ENCODE results near the gene NBEAL2. TPM values are rescaled to one million over a fixed set of nuclear protein-coding genes. Genes with fewer than 3 reads are reported as not detected.

NBEAL2 gene, protein sequence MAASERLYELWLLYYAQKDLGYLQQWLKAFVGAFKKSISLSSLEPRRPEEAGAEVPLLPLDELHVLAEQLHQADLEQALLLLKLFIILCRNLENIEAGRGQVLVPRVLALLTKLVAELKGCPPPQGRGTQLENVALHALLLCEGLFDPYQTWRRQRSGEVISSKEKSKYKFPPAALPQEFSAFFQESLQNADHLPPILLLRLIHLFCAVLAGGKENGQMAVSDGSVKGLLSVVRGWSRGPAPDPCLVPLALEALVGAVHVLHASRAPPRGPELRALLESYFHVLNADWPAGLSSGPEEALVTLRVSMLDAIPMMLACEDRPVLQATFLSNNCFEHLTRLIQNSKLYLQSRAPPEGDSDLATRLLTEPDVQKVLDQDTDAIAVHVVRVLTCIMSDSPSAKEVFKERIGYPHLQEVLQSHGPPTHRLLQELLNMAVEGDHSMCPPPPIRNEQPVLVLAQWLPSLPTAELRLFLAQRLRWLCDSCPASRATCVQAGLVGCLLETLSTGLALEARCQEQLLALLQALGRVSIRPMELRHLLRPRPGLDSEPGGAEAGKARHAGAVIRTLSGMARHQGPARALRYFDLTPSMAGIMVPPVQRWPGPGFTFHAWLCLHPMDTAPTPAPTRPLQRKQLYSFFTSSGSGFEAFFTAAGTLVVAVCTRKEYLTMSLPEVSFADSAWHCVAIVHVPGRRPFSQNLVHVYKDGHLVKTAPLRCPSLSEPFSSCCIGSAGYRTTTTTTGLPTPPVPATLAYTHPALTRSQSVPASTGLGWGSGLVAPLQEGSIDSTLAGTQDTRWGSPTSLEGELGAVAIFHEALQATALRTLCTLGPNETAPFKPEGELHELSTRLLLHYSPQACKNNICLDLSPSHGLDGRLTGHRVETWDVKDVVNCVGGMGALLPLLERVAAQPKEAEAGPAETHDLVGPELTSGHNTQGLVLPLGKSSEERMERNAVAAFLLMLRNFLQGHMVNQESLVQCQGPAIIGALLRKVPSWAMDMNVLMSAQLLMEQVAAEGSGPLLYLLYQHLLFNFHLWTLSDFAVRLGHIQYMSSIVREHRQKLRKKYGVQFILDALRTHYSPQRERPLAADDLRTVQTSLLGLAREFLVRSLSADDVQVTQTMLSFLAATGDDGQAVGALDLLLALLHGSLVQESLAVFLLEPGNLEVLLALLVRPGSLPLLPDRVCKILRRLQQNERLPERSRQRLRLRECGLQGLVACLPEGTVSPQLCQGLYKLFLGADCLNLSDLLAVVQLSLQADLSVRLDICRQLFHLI (N-terminal part only)
- total RNA-seq (2021) (64.0 to 80.0 TPM (median 64.3 TPM) in 3 replicates), Bru-seq, nascent RNA (percentile 54 among the genes with signal in this experiment)
- long read RNA-seq, experiment 1, full-length matches to known transcripts: 3 of 110 reads
- long read RNA-seq, experiment 1, partial matches to known transcripts: 56 of 110 reads
- long read RNA-seq, experiment 1, other reads (novel, unspliced or antisense): 51 of 110 reads
- long read RNA-seq, experiment 2, full-length matches to known transcripts: 1 of 45 reads
- long read RNA-seq, experiment 2, partial matches to known transcripts: 25 of 45 reads
- long read RNA-seq, experiment 2, other reads (novel, unspliced or antisense): 19 of 45 reads
- long read RNA-seq, experiment 3: 0 reads

DNA sequence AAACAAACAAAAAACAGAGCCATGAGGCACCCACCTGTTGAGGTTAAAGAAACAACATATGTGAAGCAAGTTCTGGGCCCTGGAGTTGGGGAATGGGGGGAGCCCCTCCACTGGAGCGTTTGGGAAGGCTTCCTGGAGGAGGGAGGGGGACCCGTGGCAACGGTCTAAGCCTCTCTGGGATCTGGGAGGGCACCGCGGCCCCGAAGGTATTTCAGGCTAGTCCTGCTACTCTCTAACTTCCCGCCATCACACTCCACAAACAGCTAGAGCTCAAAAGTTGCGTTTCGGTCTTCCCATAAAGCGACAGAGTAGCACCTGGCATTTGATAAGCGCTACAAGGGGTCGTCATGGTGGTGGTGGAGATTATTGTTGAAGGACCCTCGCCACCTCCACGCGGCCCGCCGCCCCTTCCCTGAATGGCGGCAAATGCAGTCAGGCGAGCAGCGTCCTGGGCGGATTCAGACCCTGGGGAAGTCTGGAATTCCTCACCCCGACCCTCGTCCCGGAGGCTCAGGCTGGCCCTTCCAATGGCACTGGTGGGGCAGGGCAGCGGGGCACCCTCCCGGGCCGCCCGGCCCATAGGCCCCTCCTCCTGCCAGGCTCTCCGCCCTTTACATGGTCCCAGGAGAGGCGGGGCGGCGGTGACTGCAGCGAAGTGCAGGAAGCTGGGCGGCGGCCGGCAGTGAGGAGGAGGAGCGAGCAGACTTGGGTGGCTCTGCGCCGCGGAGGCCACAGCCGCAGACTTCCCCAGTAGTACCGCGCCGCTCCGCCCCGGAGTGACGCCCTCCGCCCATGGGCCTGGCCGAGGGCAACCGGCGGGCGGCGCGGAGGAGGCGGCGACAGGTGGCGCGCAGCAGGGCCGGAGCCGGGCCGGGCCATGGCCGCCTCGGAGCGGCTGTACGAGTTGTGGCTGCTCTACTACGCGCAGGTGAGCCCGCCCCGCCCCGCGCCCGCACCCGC lies at the start of gene NBEAL2:
NBEAL2 (plus strand) TSS at position 682 of the 960 bp plus-strand sequence; CDS start at position 878, 196 bp downstream.
- CTCF ChIA-PET: interaction anchor here (1.0 to 4.2 kb wide), 8 partner anchors 19 to 401 kb away, joined by 3 to 35 read pairs (median 4); partner anchors contain the start of gene PTPN23
- DNase-seq (ENCODE audit: low spot score) (peak; percentile 93), ATAC-seq (peak; percentile 80)
- Mint-ChIP-seq H3K36me3 (peaks cover 9% of the 10 kb centered on the region; the same call in 1 of the 2 replicates), H3K9me3 (no peaks in the 10 kb centered on the region), H3K4me1 (peaks cover 35% of the 10 kb centered on the region), H3K27me3 (ENCODE audit: low read depth) (peaks cover 5% of the 10 kb centered on the region), H3K27ac (peak within 1 kb of the TSS; percentile 90), H3K4me3 (peak within 1 kb of the TSS; percentile 89)
- POLR2A ChIA-PET: interaction anchor here (0.6 to 2.0 kb wide), 3 partner anchors 12 to 30 kb away, joined by 3 to 9 read pairs (median 3); no protein-coding TSS in a partner anchor
- no peak for TF ChIP-seq ZNF121 (CRISPR knock-in tag; IDR thresholded peaks at IDR 0.05)
- peak; percentile 74 for TF ChIP-seq CREM (CRISPR knock-in tag; IDR thresholded peaks at IDR 0.05)
- TF ChIP-seq, protein P1, sequence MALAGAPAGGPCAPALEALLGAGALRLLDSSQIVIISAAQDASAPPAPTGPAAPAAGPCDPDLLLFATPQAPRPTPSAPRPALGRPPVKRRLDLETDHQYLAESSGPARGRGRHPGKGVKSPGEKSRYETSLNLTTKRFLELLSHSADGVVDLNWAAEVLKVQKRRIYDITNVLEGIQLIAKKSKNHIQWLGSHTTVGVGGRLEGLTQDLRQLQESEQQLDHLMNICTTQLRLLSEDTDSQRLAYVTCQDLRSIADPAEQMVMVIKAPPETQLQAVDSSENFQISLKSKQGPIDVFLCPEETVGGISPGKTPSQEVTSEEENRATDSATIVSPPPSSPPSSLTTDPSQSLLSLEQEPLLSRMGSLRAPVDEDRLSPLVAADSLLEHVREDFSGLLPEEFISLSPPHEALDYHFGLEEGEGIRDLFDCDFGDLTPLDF (CRISPR knock-in tag; IDR thresholded peaks at IDR 0.05): no peak
- TF ChIP-seq, protein P2, sequence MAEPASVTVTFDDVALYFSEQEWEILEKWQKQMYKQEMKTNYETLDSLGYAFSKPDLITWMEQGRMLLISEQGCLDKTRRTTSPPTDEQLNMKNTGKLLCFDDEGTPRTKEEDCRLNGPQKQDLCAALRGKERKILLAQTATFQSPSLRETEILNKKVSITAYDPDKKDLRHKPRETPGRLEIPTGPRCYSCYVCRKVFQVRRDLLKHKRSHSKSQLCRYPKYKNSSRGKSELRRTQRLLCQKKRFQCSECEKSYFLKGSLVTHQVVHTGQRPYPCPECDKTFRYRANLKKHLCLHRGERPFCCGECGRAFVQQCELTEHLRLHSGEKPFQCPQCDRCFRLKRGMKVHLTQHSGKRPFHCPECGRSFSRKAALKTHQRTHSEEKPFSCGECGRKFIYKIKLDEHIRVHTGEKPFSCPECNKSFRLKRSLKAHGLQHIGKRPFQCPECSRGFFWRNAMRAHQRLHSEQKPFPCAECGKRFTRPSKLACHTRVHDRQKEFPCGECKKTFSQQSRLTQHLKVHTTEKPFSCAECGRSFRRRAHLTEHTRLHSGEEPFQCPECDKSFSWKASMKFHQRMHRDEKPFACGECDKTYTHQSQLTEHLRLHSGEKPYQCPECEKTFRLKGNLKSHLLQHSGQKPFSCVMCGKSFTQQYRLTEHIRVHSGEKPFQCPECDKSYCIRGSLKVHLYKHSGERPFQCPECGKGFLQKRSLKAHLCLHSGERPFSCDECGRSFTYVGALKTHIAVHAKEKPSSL (CRISPR knock-in tag; conservative IDR thresholded peaks at IDR 0.05): no peak
- no peak for TF ChIP-seq ZNF219 (CRISPR knock-in tag; IDR thresholded peaks at IDR 0.05; ENCODE audit: borderline replicate concordance)
- TF ChIP-seq GTF2I (CRISPR knock-in tag; conservative IDR thresholded peaks at IDR 0.05): no peak
- TF ChIP-seq GABPB1 (CRISPR knock-in tag; IDR thresholded peaks at IDR 0.05): 0 out of 2 replicates have a peak, but pooled peaks have one; percentile 11
- no peak for TF ChIP-seq NR3C1 (CRISPR knock-in tag; conservative IDR thresholded peaks at IDR 0.05; ENCODE audit: low read depth)
- TF ChIP-seq, protein P3, sequence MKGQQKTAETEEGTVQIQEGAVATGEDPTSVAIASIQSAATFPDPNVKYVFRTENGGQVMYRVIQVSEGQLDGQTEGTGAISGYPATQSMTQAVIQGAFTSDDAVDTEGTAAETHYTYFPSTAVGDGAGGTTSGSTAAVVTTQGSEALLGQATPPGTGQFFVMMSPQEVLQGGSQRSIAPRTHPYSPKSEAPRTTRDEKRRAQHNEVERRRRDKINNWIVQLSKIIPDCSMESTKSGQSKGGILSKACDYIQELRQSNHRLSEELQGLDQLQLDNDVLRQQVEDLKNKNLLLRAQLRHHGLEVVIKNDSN (CRISPR knock-in tag; IDR thresholded peaks at IDR 0.05): no peak
- peak; percentile 82 for TF ChIP-seq SP1 (CRISPR knock-in tag; conservative IDR thresholded peaks at IDR 0.05)
- TF ChIP-seq EMX1 (CRISPR knock-in tag; IDR thresholded peaks at IDR 0.05): no peak
- TF ChIP-seq, protein P4, sequence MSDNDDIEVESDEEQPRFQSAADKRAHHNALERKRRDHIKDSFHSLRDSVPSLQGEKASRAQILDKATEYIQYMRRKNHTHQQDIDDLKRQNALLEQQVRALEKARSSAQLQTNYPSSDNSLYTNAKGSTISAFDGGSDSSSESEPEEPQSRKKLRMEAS (CRISPR knock-in tag; IDR thresholded peaks at IDR 0.05): peak; percentile 58; the same call in 1 of the 2 replicates
- TF ChIP-seq PRRX2 (CRISPR knock-in tag; IDR thresholded peaks at IDR 0.05): no peak
- TF ChIP-seq ELF4 (CRISPR knock-in tag; IDR thresholded peaks at IDR 0.05; ENCODE audit: low read depth): no peak
- no peak for TF ChIP-seq JAZF1 (CRISPR knock-in tag; IDR thresholded peaks at IDR 0.05)
- TF ChIP-seq, protein P5, sequence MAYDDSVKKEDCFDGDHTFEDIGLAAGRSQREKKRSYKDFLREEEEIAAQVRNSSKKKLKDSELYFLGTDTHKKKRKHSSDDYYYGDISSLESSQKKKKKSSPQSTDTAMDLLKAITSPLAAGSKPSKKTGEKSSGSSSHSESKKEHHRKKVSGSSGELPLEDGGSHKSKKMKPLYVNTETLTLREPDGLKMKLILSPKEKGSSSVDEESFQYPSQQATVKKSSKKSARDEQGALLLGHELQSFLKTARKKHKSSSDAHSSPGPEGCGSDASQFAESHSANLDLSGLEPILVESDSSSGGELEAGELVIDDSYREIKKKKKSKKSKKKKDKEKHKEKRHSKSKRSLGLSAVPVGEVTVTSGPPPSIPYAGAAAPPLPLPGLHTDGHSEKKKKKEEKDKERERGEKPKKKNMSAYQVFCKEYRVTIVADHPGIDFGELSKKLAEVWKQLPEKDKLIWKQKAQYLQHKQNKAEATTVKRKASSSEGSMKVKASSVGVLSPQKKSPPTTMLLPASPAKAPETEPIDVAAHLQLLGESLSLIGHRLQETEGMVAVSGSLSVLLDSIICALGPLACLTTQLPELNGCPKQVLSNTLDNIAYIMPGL (CRISPR knock-in tag; IDR thresholded peaks at IDR 0.05): 0 out of 2 replicates have a peak, but pooled peaks have one; percentile 46
- TF ChIP-seq ZBTB21 (CRISPR knock-in tag; IDR thresholded peaks at IDR 0.05; ENCODE audit: borderline replicate concordance): no peak
- no peak for TF ChIP-seq NR1H2 (CRISPR knock-in tag; IDR thresholded peaks at IDR 0.05)
- 0 out of 2 replicates have a peak, but pooled peaks have one; percentile 56 for TF ChIP-seq ETV6 (CRISPR knock-in tag; IDR thresholded peaks at IDR 0.05)
- TF ChIP-seq NFATC4 (CRISPR knock-in tag; IDR thresholded peaks at IDR 0.05): no peak
- peak; percentile 1; the same call in 1 of the 2 replicates for TF ChIP-seq FOXK1 (CRISPR knock-in tag; IDR thresholded peaks at IDR 0.05)
- TF ChIP-seq, protein P6, sequence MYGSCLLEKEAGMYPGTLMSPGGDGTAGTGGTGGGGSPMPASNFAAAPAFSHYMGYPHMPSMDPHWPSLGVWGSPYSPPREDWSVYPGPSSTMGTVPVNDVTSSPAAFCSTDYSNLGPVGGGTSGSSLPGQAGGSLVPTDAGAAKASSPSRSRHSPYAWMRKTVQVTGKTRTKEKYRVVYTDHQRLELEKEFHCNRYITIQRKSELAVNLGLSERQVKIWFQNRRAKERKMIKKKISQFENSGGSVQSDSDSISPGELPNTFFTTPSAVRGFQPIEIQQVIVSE (CRISPR knock-in tag; IDR thresholded peaks at IDR 0.05; ENCODE audit: borderline replicate concordance): no peak
- TF ChIP-seq GRHL2 (CRISPR knock-in tag; IDR thresholded peaks at IDR 0.05; ENCODE audit: insufficient replicate concordance, severe bottlenecking): no peak

Data from WTC11 (cell line).